Activated CD8-positive, alpha-beta memory T cell treated with anti-CD3 and anti-CD28 coated beads, Interleukin-2, amount 50 U/mL, for 24 hours (primary cell): Measurements from ENCODE around the gene ACSS3.

Experiments
- DNase-seq: peaks from one replicate; pipeline ENCODE4 v3.0.0-alpha.2; 2020; ENCODE audit errors: extremely low read depth

ACSS3 gene

DNA sequence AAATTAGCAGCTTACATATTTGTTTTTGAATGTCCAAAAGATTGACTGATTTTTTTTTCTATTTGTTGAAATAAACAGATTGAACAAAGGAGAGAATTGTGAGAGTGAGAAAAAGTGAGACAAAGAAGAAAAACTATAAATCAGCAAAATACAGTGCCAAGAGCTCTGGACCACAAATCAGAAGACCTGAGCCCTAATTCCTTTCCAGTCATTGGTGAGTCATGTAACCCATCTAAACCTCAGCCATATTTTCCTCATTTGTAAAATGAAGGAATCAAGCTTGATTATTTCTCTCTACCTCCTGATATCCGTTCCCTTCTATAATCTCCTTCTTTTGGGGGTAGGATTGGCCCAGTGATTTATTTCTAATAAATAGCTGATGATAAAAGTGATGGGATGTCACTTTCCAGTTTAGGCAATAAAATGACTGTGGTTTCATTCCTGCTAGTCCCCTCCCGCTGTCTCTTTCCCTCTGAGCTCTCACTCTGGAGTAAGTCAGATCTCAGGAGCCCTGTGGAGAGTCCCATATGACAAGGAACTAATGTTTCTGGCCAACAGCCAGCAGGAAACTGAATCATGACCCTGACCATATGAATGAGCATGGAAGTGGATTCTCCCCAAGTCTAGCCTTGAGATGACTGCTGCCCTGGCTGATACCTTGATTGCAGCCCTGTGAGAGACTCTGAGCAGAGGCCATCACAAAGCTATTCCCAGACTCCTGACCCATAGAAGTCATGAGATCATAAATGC, 218.9 kb downstream of the ACSS3 start:
- DNase-seq, result no peak

DNA sequence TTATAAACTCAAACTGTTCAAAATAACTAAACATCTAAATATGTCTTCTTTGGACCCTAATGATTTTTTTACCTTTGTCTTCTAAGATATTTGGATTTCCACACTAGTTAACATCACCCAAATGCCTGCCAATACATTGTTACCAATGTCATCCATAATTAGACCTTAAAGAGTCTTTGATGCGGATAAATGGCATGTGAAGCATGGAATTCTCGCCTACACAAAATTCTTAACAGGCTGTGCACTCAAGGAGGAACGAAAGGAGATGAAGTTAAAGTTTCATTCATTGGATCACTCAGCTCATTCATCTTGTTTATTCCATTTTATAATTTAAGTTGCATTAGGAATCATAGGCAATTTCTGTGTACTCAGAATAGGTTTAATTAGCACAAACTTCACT, 219.7 kb downstream of the ACSS3 start:
- no peak for DNase-seq

DNA sequence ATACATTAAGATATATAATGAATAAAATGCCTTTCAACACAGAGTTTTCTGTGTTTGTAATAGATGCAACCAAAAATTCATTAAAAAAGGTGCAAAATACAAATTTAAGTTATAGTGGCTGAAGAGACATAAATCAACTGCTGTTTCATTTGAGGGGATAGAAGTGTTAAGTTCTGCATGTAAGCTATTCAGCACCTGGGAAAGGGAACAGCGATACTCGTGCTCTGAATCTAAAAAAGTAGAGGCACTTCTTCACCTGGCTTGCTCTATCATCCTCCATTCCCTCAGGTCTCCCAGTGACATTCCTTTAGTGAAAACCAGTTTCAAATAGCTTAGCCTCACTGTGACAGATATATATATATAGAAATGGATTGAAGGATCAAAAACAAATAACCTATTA, 222.6 kb downstream of the ACSS3 start:
- DNase-seq, result no peak

DNA sequence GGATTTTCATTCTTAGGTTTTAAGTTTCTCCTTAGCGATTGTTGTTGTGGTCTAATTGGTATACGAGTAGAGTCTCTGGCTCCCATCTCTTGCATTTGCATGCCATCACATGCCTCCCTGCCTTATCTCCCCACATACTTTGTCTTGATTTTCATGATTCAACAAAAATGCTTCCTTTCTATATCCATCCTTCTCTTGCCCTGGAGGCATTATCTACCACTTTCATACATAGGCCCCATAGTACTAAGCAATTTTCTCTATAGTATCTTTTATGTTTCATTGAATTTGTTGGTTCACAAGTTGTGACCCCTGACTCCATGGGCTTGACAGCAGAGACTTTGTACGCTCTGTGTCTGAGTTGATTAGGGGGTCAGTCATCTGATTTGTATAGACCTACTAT, 226.1 kb downstream of the ACSS3 start:
- DNase-seq, result no peak
